Fibroblast of lung (primary cell): ENCODE measurements around the gene ST6GALNAC3. TPM values are rescaled to one million over a fixed set of nuclear protein-coding genes. Genes with fewer than 3 reads are reported as not detected.

ENCODE experiments used
- DNase-seq, 2 donors: peaks; one replicate each; pipeline versions ENCODE4 v3.0.0 to v3.0.0-alpha.2; 2010; ENCODE audit warnings: low read depth in 2 of 2
- H2AFZ ChIP-seq: 2 replicates; pipeline ENCODE4 v1.5.1; 2012; ENCODE audit warnings: low read length, control low read depth, inconsistent platforms
- H3K27ac ChIP-seq: 2 replicates; pipeline ENCODE4 v1.5.1; 2011; ENCODE audit warnings: low read length, control low read depth; ENCODE audit not compliant: insufficient read depth
- H3K27me3 ChIP-seq: 2 replicates; pipeline ENCODE4 v1.5.1; 2011; ENCODE audit warnings: mild to moderate bottlenecking, low read length; ENCODE audit not compliant: control insufficient read depth, insufficient read depth
- H3K36me3 ChIP-seq: 2 replicates; pipeline ENCODE4 v1.5.1; 2011; ENCODE audit warnings: low read length; ENCODE audit not compliant: control insufficient read depth, insufficient read depth
- H3K4me1 ChIP-seq: 2 replicates; pipeline ENCODE4 v1.5.1; 2011; ENCODE audit warnings: low read length; ENCODE audit not compliant: control insufficient read depth, insufficient read depth; ENCODE audit errors: extremely low read depth
- H3K4me2 ChIP-seq: 2 replicates; pipeline ENCODE4 v1.5.1; 2011; ENCODE audit warnings: low read length, control low read depth; ENCODE audit not compliant: insufficient read depth; ENCODE audit errors: extremely low read depth
- H3K4me3 ChIP-seq, 4 experiments: fragments of 200-600 bp in 1 of 4; sonication (generic) in 1 of 4; replicated peaks in 1 of 4; 2 replicates each; pipeline ENCODE4 v1.5.1; 2011 to 2016; ENCODE audit warnings: low read length in 4 of 4, low read depth in 3 of 4, mild to moderate bottlenecking in 3 of 4, control low read depth in 2 of 4, inconsistent platforms in 1 of 4, mixed read lengths in 1 of 4; ENCODE audit not compliant: insufficient read depth in 1 of 4; ENCODE audit errors: control extremely low read depth in 1 of 4
- H3K79me2 ChIP-seq: 2 replicates; pipeline ENCODE4 v1.5.1; 2012; ENCODE audit warnings: mild to moderate bottlenecking, low read length, inconsistent platforms; ENCODE audit not compliant: control insufficient read depth, insufficient read depth
- H3K9ac ChIP-seq: 2 replicates; pipeline ENCODE4 v1.5.1; 2011; ENCODE audit warnings: mild to moderate bottlenecking, low read length, control low read depth; ENCODE audit not compliant: insufficient read depth
- H3K9me3 ChIP-seq: 2 replicates; pipeline ENCODE4 v1.5.1; 2012; ENCODE audit warnings: low read depth, low read length; ENCODE audit not compliant: control insufficient read depth, insufficient read depth
- H4K20me1 ChIP-seq: 2 replicates; pipeline ENCODE4 v1.5.1; 2011; ENCODE audit warnings: low read length; ENCODE audit not compliant: control insufficient read depth, insufficient read depth; ENCODE audit errors: extremely low read depth
- CTCF ChIP-seq, 2 donors: IDR thresholded peaks in 1 of 2; conservative IDR thresholded peaks in 1 of 2; 1 replicate in 1 of 2; 2 replicates in 1 of 2; pipeline ENCODE4 v1.5.1; 2011 to 2012; ENCODE audit warnings: low read length in 2 of 2, control low read depth in 1 of 2, inconsistent platforms in 1 of 2, low read depth in 1 of 2, mild to moderate bottlenecking in 1 of 2
- EZH2 ChIP-seq: IDR thresholded peaks from 2 replicates; pipeline ENCODE4 v1.5.1; 2012; ENCODE audit warnings: low read length, control low read depth, mild to moderate bottlenecking; ENCODE audit errors: missing control alignments
- polyA plus RNA-seq, 2 donors: library from polyadenylated mRNA; depleted of rRNA in 1 of 2; stranded (reverse) in 1 of 2; unstranded in 1 of 2; fragments of >200 nt; gene quantifications; 2 replicates each; pipeline ENCODE4 v1.2.1, GENCODE V29; 2011 to 2012; ENCODE audit warnings: missing spikeins in 1 of 2
- total RNA-seq: library from RNA; depleted of rRNA; stranded (reverse); fragments of >200 nt; gene quantifications from 2 replicates; pipeline ENCODE4 v1.2.1, GENCODE V29; 2014

The ST6GALNAC3 gene
- total and polyA plus RNA-seq, 2 donors (not counting 1 experiment from before 2014, with no cell fraction given): 0.34 to 0.66 TPM

DNA sequence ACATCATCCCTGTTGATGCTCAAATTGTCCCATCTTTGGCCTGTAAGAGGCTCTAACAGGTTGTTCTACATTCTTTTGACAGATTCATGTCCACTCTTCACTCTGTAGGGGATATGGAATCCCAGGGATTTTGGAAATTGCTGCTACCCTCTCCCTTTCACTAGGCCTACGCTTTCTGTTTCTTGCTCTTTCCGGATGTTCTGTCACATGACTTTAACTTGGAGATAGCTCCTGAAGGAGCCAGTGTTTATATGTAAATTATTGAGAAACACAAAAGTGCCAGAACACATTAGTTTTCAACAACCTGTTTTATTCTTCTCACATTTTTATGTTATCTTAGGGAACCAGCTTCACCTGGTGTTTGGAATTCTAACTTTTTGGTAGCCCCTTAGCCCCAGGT lies 505.7 kb downstream of the ST6GALNAC3 start:
- no peaks in the 10 kb centered on the region for H3K79me2 ChIP-seq
- H4K20me1 ChIP-seq: no peaks in the 10 kb centered on the region
- H3K9ac ChIP-seq: no peak overlapping the region
- no peak overlapping the region for H3K4me2 ChIP-seq
- H3K4me1 ChIP-seq: no peaks in the 10 kb centered on the region
- no peak for TF ChIP-seq EZH2
- no peak for TF ChIP-seq CTCF (conservative IDR thresholded peaks at IDR 0.05 in 1 of 2, IDR thresholded peaks at IDR 0.05 in 1 of 2; ENCODE audit: low read depth in 1 of 2, low read length in 2 of 2)
- no peaks in the 10 kb centered on the region for H3K27me3 ChIP-seq
- H3K36me3 ChIP-seq: no peaks in the 10 kb centered on the region
- no peak overlapping the region for H3K27ac ChIP-seq
- DNase-seq: no peak
- H2AFZ ChIP-seq: no peak overlapping the region
- no peak overlapping the region for H3K4me3 ChIP-seq
- no peaks in the 10 kb centered on the region for H3K9me3 ChIP-seq

GRCh38 chr1:76581712-76582111 lies 507.2 kb downstream of the ST6GALNAC3 start:
- no peaks in the 10 kb centered on the region for H3K79me2 ChIP-seq
- no peaks in the 10 kb centered on the region for H3K9me3 ChIP-seq
- H3K4me1 ChIP-seq: no peaks in the 10 kb centered on the region
- H3K27ac ChIP-seq: no peak overlapping the region
- no peak overlapping the region for H3K4me3 ChIP-seq
- no peaks in the 10 kb centered on the region for H3K36me3 ChIP-seq
- H2AFZ ChIP-seq: no peak overlapping the region
- no peak for TF ChIP-seq EZH2
- no peak for TF ChIP-seq CTCF (conservative IDR thresholded peaks at IDR 0.05 in 1 of 2, IDR thresholded peaks at IDR 0.05 in 1 of 2; ENCODE audit: low read depth in 1 of 2, low read length in 2 of 2)
- no peak for DNase-seq
- no peaks in the 10 kb centered on the region for H4K20me1 ChIP-seq
- H3K27me3 ChIP-seq: no peaks in the 10 kb centered on the region
- H3K4me2 ChIP-seq: no peak overlapping the region
- no peak overlapping the region for H3K9ac ChIP-seq

GRCh38 chr1:76583235-76583868 lies 508.8 kb downstream of the ST6GALNAC3 start:
- no peaks in the 10 kb centered on the region for H3K27me3 ChIP-seq

More at GRCh38 chr1:76583235-76583868, 508.8 kb downstream of the ST6GALNAC3 start:
- Histone ChIP-seq H3K36me3 (no peaks in the 10 kb centered on the region), H3K9me3 (no peaks in the 10 kb centered on the region), H3K4me2 (no peak overlapping the region), H3K4me3 (no peak overlapping the region), H3K27ac (no peak overlapping the region), H2AFZ (no peak overlapping the region), H3K79me2 (no peaks in the 10 kb centered on the region), H4K20me1 (no peaks in the 10 kb centered on the region), H3K9ac (no peak overlapping the region), H3K4me1 (no peaks in the 10 kb centered on the region)
- TF ChIP-seq EZH2 (no peak), CTCF (conservative IDR thresholded peaks at IDR 0.05 in 1 of 2, IDR thresholded peaks at IDR 0.05 in 1 of 2; ENCODE audit: low read depth in 1 of 2, low read length in 2 of 2) (no peak)
- no peak for DNase-seq
